HG03097 (cell line): ENCODE data around the gene WDR27.
"Not testable (repeated sequence)": the region's sequence is repeated elsewhere in the genome, so short reads cannot be mapped to it uniquely, and the experiment has no call there.

Experiments
- ATAC-seq: cut with Tn5 transposase; IDR thresholded peaks from one replicate; pipeline ENCODE4 v1.9.1; 2021; ENCODE audit not compliant: unreplicated experiment, low FRiP score

Gene WDR27

DNA sequence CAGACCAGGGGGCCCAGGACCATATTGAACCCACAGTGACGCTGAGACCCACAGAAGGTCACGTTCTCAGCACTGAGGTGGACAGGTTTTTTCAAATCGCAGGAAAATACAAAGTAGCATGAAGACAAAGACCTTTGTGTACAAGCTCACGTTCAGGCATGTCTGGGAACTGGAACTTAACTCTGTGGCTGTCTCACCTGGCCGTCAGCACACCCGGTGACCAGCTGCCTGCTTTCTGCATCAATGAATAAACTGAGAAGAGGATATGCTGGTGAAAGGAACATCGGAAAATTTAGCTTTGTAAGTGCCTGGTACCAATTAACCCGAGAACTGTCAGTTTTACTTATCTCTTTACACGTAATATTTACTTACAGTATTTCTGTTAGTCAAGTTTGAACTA, 36.5 kb downstream of the WDR27 start:
- ATAC-seq, result no peak

DNA sequence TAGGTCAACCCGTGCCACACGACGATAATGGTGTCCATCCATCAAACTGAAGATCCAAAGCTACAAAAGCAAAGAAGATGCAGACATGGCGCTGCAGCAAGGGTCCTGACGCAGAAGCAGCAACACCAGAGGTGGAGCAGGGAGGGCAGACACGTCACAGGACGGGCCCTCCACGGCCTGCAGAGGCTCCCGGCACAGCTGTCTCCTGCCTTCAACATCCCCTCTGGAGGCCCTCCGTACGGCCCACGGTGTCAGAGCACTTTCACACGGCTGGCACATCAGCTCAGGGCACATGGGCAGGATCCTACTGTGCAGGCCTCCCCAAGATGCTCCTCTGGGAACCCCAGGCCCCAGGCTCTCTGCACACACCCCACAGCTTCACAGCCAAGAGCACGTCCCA, 37.6 kb downstream of the WDR27 start:
- no peak for ATAC-seq

DNA sequence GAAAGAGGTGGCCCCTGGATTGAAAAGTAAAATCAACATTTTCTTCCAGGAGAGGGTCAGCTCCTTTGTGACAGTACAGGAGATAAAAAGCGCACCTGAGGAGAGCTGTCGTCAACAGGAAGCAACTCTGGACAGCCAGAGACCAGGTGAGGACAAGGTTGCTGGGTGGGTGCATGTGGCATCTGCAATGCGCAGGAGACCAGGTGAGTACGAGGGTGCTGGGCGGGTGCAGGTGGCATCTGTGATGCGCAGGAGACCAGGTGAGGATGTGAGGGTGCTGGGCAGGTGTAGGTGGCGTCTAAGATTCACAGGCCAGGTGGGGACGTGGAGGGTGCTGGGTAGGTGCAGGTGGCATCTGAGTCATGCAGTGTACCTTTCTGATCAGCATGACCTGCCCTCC, 38.4 kb downstream of the WDR27 start:
- no peak for ATAC-seq

DNA sequence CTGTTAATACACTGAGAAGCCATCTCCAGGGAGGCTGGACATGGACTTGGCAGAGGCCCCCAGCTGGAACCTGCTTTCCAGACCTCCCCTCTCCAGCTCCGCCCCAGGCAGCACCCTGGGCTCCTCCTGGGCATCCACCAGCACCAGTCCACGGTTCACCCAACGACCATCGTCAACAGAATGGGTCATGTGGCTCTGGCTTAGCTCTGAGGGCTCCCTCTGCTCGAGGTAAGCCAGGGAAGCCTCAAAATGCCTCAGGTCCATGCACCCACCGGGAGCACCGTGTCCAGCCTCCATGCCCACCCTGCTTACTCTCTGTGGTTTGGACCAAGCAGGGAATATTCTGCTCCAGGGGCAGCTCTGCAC, 40.5 kb downstream of the WDR27 start:
- no peak for ATAC-seq

DNA sequence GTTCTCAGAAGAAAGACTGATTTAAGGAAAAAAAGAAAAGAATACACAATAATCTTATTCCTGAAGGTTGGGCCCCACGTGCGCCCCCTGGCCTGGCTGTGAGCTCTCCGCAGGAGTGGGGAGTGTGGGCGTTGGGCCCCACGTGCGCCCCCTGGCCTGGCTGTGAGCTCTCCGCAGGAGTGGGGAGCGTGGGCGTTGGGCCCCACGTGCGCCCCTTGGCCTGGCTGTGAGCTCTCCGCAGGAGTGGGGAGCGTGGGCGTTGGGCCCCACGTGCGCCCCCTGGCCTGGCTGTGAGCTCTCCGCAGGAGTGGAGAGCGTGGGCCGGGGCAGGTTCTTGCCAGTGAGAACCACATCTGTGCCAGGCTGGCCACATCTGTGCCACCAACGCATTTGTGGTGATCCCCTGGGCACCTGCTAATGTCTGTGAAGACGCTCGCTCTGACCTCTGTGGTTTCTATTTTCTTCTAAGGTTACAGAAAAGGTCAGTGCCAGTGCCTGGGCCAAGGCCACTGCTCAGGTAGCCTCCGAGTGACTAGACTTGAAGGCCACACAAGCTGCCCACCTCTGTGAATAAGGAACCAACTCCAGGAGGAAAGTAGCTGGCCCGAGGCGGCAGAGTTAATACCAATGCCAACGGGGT, 41.0 kb downstream of the WDR27 start:
- ATAC-seq, result no peak

DNA sequence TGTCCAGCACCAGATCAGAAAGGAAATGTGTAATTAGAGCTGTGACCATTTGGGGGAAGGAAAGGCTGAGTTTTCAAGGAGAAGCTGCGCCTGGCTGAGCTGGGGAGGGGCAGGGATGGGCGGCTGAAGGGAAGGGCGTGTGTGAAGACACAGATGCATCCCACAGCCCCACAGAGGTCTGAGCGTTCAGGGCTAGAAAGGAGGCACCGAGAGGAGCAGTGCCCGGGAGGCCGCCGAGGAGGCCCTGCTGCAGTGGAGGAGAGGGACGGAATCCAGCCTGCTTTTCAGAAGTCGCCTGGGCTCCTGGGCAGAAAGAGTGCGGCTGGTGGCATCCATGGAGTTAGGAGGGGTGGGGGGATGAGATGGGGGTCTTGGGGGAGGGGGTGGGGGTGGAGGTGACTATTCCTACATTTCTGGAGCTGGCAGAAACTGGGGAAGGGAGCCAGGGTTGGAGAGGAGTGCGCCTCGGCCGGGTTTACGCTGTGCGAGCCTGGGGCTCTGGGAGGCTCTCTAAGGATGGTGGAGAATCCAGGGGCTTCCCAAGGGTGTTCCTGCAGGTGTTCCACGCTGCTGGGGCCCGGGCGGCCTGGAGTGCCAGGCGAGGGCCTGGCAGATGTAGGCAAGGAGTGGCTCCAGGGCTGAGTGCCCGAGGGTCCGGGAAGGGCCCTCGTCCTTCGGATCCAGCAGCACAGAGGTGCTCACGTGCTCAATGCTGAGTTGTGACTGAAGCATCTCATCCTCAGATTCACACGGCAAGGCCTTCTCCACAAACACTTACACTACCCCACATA, 41.8 kb downstream of the WDR27 start:
- ATAC-seq, result no peak

DNA sequence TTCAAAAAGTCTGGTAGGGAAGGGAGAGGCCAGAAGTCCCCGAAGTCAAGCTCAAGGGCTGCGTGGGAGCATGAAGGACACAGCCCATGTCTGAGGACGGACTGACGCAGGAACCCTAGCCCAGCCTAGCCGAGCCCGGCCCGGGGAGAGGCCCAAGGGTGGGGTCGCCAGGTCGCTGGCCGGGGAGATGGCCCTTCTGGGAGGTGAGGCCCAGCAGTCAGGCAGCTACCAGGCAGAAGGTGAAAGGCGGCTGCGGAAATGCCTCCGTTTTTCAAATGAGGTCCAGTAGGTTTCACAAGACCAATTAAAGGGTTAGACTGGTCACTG, 44.6 kb downstream of the WDR27 start:
- ATAC-seq, result no peak

DNA sequence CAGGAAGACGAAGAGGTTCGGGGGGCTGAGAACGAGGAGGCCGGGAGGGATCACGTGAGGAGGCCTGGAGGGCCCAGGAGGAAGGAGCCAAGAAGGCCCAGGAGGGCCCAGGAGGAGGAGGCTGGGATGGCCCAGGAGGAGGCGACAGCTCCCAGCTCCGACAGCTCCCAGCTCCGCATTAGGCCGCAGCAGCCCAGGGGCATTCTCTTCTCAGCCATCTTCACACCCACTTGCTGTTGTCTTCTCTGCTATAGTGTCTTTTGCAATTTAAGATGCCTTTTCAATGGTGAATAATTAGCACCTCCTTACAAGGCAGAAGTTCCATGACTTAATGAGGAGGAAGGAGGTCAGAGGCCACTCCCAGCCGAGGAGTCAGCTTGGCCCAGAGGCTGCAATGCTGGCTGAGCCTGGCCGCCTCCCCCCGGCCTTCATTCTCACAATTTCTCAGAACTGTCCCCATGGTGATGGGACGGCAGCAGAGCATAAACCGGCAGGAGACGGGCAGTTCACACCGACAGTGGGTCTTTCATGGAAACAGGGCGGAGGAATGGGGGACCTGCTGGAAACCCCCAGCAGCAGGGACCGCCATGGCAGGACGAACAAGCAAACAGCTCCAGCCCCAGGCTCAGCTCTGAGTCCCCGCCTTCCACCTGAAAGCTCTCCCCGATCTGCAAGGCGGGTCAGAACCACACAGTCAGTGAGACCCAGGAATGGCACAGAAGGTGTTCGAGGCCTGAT, 45.1 kb downstream of the WDR27 start:
- no peak for ATAC-seq

DNA sequence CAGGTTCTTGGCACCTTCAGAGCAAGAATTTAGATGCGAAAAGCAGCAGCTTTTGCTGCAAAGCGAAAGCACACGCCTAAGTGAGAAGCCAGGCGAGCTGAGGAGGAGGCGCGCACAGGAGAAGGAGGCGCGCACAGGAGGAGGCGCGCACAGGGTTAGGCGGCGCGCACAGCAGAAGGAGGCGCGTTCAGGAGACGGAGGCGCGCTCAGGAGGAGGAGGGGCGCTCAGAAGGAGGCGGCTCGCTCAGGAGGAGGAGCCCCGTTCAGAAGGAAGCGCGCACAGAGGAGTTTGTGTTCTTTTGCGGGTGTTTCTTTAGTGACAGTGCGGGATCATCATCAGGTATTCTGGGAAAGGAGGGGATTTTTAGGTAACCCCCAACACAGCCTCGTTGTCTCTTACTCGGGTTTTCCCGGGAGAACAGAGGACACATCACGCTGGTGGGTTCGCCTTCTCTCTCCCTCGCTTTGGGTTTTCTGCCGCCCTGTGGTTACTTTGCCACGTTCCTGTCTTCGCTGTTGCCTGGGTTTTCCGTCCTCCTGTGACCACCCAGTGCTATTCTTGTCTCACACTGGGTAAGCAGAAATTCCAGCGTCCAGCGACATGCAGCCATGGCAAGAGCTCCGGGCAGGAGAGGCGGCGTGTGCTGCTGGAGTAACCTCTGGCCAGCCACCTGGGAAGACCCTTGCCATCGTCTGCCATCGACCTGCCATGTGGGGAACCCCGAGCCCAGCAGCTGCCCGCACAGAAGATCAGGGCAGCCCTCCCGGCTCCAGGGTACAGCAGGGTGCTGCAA, 47.0 kb downstream of the WDR27 start:
- peak; percentile 98 for ATAC-seq

DNA sequence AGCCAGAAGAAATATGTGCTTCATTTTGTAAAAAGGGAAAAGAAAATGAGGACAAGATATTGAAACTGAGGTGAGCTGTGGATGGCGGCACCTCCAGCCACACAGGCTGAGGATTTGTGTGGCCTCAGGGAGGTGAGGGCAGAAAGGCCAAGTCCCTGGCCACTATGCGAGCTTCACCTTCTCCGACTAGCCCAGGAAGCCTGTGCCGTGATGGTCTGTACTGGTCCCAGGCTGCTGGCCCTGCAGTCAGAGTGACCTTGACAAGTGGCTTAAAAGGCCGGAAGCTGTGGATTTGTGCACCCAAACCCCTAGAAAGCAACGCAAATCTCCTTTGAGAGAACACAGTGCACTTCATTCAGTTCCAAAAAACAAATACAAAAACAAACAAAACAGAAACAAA, 48.1 kb downstream of the WDR27 start:
- no peak for ATAC-seq

DNA sequence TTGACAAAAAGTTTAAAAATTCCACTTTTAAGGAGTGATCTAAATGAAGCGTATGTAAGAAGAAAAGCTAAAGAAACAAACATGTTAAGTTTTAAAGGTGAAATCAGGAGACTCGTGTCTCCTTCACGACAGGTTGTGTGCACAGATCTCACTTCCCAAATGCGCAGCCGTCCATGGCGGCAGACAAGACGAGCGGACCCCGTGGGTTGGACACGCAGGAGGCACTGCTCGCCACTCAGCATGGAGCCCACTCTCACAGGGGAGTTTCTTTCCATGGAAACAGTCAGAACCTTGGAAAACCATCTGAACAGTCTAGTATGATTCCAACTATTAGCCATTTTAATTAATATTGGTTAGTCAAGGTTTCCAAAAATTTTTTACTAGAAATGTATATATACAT, 48.9 kb downstream of the WDR27 start:
- ATAC-seq, result no peak

DNA sequence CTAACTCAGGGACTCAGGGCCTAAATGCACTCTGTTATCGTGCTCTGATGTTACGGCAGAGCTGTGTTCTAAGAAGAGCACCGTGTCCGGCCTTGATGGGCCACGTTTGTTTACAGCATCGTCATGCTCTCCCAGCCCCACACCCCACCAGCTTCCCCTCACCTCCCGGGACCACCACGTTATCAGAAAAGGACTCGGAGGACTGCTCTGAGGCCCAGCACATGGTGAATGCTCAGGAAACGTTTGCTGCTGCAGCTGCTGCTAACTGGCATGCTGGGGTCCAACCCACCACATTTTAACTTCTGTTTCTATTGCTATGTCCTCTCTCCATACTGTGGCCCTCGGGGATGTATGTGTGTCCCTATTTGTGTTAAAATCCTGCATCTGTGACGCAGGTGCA, 50.3 kb downstream of the WDR27 start:
- no peak for ATAC-seq

DNA sequence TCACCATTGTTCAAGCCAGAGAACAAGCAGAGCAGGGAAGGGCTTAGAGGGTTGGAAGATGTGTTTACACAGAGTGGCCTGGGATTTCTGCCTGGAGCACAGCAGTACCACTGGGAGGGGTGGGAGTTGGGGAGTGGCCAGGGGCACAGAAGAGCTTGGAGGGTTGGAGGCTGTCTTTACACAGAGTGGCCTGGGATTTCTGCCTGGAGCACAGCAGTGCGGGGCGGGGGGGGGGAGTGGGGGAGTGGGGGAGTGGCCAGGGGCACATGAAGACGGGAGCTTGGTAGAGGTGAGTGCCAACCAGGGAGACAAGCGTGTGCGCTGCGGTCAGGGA, 50.9 kb downstream of the WDR27 start:
- no peak for ATAC-seq

DNA sequence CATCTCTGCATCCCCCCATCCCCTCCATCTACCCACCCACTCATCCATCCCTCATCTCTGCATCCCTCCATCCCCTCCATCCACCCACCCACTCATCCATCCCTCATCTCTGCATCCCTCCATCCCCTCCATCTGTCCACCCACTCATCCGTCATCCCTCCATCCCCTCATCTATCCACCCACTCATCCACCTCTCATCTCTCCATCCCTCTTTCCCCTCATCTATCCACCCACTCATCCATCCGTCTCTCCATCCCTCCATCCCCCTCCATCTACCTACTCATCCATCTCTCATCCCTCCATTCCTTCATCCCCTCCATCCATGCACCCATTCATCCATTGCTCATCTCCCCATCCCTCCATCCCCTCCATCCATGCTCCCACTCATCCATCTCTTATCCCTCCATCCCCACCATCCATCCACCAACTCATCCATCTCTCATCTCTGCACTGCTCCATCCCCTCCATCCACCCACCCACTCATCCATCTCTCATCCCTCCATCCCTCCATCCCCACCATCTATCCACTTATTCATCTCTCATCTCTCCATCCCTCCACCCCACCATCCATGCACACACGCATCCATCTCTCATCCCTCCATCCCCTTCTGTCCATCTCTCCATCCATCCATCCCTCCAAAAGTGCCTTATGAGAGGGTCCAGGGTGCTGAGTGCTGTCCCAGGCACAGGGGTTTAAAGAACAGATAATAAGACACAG, 51.4 kb downstream of the WDR27 start:
- no peak for ATAC-seq

DNA sequence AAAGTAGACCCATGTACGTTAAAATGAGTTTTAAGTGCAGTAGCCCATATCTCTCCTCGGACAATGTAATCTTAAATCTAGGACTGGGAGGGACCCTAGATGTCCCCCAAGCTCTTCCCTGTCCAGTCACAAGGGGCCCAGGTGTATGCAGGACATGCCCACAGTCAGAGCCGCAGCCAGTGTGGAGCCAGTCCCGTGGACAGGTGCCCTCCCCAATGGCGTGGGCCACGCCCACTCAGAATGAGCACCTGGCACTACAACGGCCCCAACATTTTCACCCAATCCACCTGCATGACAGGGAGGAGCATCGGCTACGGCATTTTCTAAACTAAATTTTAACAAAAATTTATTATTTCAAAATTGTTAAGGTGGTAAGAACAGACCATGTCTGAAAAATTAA, 53.2 kb downstream of the WDR27 start:
- no peak for ATAC-seq

DNA sequence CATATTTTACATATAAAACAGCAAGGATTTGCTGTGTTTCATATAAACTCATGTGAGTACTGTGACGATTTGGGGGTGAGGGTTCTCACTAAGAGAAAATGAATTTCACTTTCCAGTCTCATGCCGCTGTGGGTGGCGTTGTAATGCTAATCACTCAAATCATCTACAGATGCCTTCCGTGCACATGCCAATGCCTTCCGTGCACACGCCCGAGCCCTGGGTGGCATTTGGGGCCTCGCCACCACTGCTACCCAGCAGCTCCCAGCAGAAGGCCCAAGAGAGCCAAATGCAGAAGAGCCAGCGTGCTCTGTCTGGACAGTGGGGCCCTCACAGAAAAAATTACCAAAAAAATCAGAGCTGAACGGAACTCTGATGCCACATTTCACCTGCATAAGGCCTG, 53.7 kb downstream of the WDR27 start:
- no peak for ATAC-seq

DNA sequence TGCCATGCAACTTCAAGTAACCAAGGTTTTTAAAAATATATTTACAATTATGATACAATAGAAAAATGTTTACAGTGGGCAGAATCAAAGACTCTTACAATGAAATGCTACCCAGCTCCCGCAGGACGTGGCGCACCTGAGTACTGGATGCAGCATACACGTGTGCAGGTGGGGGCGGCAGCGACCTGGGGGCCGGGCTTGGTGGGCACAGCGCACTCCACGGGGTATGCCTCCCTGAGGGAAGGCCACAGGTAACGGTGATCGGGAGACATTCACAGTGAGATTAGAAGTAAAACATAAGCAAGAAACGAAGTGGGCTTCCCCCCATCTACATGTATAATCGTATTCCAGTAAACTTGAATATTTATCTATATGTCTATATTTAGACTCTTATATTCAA, 54.2 kb downstream of the WDR27 start:
- ATAC-seq, result no peak

DNA sequence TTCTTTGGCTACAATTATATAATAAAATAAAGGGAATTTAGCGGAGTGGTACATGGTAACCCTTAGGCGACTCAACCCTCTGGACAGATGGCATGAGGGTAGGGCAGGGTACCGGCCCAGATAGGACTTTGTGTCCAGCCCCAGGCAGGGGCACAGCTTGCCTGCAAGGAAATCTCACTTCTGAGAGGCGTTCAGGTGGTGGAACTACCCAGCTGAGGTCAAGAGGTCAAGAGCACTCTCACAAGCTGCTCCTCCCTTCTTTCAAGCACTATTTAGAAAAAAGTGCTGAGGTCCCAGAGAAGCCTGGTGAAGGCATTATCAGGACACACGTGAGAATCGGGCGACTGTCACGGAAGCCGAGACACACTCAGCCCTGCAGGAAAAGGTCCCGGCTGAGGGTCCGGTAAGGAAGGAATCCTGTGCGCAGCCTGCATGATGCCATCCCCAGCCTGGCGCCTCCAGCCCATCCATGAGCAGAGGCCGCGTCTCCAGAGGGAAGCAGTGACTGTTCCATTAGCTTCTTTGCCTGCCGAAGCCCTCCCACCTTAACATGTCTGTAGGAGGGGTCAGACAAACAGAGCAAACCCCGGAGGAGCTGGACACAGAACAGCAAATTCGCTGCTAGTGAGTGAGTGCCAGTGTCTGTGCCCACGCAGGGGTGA, 54.8 kb downstream of the WDR27 start:
- no peak for ATAC-seq

DNA sequence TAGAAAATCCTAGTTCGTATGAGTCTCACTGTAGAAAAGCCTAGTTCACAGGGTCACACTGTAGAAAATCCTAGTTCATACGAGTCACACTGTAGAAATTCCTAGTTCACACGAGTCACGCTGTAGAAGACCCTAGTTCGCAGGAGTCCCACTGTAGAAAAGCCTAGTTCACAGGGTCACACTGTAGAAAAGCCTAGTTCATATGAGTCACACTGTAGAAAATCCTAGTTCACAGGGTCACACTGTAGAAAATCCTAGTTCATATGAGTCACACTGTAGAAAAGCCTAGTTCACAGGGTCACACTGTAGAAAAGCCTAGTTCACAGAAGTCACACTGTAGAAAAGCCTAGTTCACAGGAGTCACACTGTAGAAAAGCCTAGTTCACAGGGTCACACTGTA, 56.4 kb downstream of the WDR27 start:
- ATAC-seq, result not testable (repeated sequence)

DNA sequence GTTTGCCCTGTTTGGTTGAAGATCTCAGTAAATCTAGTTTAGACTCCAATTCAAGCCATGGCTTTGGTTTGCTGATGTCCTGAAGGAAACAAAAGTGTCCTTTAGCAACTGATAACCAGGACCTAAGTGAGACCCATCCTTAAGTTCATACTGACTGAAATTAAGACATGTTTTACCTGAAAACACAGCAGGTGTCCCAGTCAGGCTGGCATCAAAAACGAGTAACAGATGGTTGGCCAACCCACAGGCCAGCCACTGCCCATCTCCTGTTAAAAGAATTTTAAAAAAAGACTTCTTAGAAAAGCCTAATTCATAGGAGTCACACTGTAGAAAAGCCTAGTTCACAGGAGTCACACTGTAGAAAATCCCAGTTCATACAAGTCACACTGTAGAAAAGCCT, 58.3 kb downstream of the WDR27 start:
- no peak for ATAC-seq
